GM21576 (cell line): ENCODE data around the gene SPATC1L.
"Not testable (repeated sequence)": the region's sequence is repeated elsewhere in the genome, so short reads cannot be mapped to it uniquely, and the experiment has no call there.

ENCODE experiments used
- ATAC-seq: cut with Tn5 transposase; IDR thresholded peaks from one replicate; pipeline ENCODE4 v1.9.1; 2021; ENCODE audit warnings: mild to moderate bottlenecking, moderate library complexity; ENCODE audit not compliant: unreplicated experiment

The SPATC1L gene

GRCh38 chr21:46200877-46201803 is 16.9 kb upstream of the SPATC1L start:
- ATAC-seq = not testable (repeated sequence)

DNA sequence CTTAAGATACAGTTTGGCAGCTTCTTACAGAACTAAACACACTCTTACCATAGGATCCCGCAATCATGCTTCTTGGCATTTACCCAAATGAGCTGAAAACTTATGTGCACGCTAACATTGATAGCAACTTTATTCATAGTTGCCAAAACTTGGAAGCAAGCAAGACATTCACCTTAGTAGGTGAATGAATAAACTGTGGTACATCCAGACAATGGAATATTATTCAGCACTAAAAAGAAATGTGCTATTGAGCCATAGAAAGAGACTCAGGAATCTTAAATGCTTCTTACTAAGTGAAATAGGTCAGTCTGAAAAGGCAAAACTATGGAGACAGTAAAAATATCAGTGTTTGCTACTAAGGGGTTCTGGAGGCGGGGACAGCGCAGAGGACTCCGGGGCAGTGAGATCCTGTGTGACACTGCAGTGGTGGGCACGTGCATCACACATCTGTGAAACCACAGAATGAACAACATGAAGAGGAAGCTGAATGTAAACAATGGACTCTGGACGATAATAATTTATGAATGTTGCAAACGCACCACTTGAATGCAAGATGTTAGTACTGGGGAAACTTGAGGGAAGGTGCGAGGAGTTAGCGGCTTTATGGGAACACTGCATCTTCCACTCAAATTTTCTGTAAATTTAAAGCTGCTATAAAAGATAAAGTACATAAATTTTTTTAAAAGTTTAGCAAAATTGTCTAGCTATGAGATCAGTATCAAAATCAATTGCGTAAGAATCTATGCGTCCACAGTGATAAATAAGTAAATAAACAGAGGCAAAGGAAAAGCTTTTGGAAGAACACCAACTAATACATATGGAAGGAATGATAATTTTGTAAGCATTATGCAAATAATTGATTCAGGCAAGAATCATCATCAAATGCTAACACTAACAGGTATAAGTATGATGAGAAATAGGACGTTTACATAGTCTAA is 15.4 kb upstream of the SPATC1L start:
- ATAC-seq = no peak

DNA sequence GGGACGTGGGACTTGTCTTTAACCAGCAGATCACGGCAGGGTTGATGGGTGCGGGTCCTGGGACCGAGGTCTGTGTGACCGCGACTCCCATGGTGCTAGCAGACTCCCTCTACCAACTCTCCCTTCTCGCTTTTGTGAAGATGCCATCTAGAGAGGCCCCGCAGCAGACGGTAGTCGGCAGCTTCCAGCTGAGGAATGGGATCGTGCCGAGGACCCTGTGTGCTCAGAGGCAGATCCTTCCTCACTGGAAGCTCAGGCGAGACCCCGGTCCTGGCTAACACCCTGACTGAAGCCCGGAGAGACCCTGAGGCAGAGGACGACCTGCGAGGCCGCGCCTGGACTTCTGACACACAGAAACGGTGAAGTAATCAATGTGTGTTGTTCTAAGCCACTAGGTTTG is 12.5 kb upstream of the SPATC1L start:
- no peak for ATAC-seq

- ATAC-seq = no peak
Measured at GRCh38 chr21:46195595-46196195, 11.4 kb upstream of the SPATC1L start.

DNA sequence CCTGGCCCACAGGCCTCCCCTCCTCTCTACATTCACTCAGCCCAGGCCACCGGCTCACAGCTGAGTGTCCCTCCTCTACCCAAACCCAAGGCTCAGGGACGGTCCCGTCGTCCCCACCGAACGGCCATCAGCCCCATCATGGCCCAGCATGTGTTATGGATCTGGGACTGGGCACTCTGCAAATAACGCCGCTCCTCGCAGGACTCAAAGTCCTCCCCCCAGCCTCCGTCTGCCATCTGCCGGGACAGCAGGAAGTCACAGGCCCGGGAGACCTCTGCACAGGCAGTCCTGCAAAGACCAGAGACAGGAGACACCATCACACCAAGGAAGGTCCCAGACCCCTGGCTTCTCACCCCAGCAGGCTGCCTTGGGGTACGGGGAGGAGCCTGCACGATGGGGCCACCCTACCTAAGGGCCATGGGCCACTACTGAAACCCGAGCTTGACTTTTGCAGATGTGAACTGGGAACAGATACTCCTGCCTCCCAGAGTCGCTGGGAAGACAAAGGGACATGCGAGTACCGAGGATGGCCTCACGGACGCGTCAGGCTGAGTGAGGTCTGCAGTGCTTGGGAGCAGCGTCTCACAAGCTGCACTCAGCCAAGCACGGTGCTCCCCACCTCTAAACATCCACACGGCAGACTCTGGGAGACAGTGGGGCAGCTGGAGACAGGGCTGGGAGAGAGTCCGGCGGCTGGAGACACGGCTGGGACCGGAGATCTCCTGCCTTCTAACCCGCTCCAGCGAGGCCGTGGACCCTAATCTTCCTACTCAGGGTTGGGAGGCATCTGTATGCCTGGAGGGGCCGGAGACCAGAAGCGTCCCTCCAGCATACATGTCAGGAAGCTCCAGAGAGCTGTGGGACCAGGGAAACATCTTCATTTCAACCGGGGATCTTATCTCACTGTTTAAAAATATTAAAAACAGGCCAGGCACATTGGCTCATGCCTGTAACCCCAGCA is 10.4 kb upstream of the SPATC1L start:
- ATAC-seq = no peak

DNA sequence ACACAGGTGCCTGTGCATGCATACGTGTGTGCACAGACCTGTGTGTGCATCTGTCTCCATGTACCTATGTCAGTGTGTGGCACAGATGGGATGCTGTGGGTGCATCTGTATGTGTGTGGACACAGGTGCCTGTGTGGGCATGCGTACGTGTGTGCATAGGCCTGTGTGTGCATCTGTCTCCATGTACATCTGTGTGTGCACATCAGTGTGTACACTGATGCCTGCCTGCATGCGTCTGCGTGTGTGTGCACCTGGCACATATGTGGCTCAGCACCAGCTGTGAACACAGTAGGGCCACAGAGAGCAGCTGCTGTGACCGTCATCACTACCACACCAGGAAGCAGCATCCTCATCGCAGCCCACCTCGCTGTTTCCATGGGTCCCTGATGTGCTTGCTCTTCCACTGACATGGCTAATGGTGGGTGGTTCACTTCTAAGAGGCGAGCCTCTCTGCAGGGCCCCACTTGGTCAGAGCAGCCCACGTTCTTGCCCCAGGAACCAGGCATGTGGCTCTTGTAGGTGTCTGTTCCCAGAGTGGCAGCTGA is 9.6 kb upstream of the SPATC1L start:
- no peak for ATAC-seq

- ATAC-seq = no peak
Measured at GRCh38 chr21:46191686-46192575, 7.7 kb upstream of the SPATC1L start.

- ATAC-seq = no peak
Measured at GRCh38 chr21:46191257-46191685, 7.0 kb upstream of the SPATC1L start.

- no peak for ATAC-seq
Measured at GRCh38 chr21:46190491-46191131, 6.4 kb upstream of the SPATC1L start.

DNA sequence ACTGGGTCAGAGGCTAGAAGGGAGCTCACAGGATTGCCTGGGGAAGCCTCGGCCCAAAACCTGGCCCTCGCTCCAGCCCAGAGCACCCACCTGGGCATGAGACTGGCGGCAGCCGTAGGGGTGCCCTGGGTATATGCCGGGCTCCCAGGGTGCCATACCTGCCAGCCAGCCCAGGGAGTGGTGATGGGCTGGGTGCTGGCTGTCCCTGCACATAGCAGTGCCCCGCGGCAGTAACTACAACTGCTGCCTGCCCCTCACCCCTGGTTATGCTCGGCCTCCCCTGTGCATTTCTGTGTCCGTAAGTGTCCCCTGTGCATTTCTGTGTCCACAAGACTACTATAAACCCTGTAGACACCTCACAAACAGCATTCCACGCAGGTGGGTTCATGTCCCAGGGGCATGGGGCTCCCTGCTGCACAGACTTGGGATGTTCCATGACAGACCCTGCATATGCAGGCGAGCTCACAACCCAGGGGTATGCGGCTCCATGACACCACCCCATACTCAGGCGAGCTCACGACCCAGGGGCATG is 5.8 kb upstream of the SPATC1L start:
- ATAC-seq = no peak

DNA sequence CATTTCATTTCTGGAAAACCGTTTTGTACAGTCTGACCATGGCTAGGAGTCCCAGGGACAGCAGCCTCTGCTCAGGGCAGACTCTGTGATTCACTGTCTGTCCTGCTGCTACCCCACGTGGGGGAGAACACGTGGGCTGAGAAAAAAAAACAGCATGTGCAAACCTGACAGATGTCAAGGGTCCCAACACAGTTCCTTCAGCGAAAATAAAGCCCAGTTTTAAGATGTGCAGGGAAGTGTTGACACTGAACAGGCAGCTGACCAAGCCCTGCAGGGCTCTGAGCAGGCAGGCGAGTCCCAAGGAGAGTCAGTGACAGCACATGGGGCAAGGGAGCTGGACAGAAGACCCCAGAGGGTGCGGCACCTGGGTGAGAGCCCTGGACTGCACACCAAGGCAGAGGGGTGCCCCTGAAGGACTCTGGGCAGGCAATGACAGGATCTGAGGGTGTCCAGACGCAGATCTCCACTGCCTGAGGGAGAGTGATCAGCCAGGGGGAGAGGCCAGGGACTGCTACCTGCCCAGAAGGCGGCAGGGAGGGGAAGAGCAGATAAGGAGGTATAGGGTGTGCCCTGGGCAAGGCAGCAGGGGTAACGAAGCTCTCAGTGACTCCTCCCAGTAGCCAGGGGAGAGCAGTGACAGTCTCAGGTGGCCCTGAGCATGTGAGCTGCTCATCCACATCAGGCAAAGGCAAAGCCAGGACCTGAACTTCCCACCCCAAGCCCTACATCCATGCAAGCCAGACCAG is 5.1 kb upstream of the SPATC1L start:
- no peak for ATAC-seq

DNA sequence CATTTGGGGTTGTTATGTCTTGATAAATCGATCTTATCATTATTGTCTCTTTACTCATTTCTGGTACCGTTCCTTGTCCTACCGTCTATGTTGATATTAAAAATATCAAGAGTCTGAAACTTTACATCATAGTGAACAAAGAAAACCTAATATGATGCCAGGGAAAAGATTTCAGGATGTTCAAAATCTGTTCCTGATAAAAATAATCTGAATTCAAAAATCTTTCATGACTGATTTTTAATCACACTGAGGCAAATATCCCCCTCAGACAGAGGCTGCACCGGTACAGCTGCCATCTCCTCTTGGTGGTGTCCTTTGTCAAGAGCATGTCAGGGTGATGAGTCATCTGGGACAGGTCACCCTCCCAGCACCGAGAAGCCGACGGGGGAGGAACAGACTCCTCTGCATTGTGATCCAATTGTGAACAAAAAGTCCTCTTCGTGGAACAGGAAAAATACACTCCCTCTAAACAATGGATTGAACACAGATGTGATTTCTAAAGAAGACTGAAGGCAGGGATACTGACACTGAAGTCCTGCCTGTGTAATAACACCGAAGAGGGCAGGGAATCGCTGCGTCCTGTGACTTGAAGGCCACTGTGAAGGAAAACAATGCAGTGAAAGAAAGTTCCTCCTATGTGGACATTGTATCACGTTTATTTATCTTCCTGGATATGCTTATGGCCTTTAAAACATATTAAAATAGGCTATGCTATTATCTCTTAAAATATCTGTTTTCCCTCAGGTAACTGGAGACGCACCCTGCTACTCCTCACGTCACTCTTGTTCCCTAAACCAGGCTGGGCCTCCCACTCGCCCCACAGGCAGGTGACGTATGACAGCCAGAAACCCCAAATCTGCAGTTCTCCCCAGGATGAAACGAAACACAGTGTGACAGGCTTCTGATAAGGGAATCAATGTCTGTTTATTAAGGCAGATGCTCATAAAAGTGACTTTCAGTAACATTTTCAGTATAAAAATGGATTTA is 4.3 kb upstream of the SPATC1L start:
- no peak for ATAC-seq

DNA sequence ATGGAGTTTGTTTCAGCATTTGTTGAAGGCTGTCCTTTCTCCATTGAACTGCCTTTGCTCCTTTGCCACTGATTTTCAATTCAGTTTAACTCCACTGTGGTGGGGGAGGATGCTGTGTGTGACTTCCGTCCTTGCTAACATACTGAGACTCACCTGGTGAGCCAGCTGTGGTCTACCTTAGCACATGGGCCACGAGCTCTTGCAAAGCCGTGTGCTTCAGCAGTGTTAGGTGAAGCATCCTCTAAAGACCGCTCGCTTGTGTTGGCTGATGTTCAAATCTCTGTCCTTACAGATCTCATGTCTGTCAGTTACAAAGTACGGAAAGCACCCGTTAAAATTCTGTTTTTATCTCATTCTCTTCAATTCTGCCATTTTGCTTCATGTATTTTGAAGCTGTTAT is 3.6 kb upstream of the SPATC1L start:
- no peak for ATAC-seq

GRCh38 chr21:46187261-46187660 is 3.0 kb upstream of the SPATC1L start:
- no peak for ATAC-seq

- no peak for ATAC-seq
Measured at GRCh38 chr21:46185716-46186115, 1.5 kb upstream of the SPATC1L start.
